HL-60/S4 treated with phorbol 12-myristate 13-acetate at 8.2 ng/mL for 4 days and 3 days (cell line): ENCODE results near the gene DDIT4L.
"Not testable (repeated sequence)": the region's sequence is repeated elsewhere in the genome, so short reads cannot be mapped to it uniquely, and the experiment has no call there.

Experiments
- in situ Hi-C: fragments of 300-500 bp; cut with MboI; formaldehyde crosslinking; loops from 2 replicates; pipeline ENCODE4 v1.15.0; 2022; ENCODE audit warnings: low sequenced_read_pairs

Gene DDIT4L

GRCh38 chr4:100189820-100190642 lies at the start of gene DDIT4L:
Gene DDIT4L, minus strand, starts transcription at chr4:100190468. Its CDS starts 485 bp downstream, at chr4:100189983.
- in situ Hi-C loops: no loop called here

GRCh38 chr4:100240008-100240407 lies 49.7 kb upstream of the DDIT4L start:
- in situ Hi-C loops: no loop called here

GRCh38 chr4:100224721-100225120 lies 34.5 kb upstream of the DDIT4L start:
- in situ Hi-C loops: no loop called here

GRCh38 chr4:100224160-100224559 lies 33.9 kb upstream of the DDIT4L start:
- in situ Hi-C loops: no loop called here

- in situ Hi-C loops: no loop called here
These were observed 18.7 kb upstream of the DDIT4L start for GRCh38 chr4:100208964-100209363.

- in situ Hi-C loops: no loop called here
These were observed 18.2 kb upstream of the DDIT4L start for GRCh38 chr4:100208459-100208858.

- in situ Hi-C loops: no loop called here
These were observed 16.6 kb upstream of the DDIT4L start for GRCh38 chr4:100206850-100207249.

- in situ Hi-C loops: no loop called here
These were observed 7.8 kb upstream of the DDIT4L start for GRCh38 chr4:100198061-100198460.

GRCh38 chr4:100196388-100197071 lies 6.3 kb upstream of the DDIT4L start:
- in situ Hi-C loops: not testable (repeated sequence)

GRCh38 chr4:100190643-100191600 lies 654 bp upstream of the DDIT4L start:
- in situ Hi-C loops: no loop called here

GRCh38 chr4:100188829-100189228 lies 1.4 kb downstream of the DDIT4L start:
- in situ Hi-C loops: no loop called here

GRCh38 chr4:100187781-100188180 lies 2.5 kb downstream of the DDIT4L start:
- in situ Hi-C loops: no loop called here

GRCh38 chr4:100184787-100185186 lies 5.5 kb downstream of the DDIT4L start:
- in situ Hi-C loops: no loop called here

- in situ Hi-C loops: no loop called here
These were observed 12.4 kb downstream of the DDIT4L start for GRCh38 chr4:100177855-100178254.

GRCh38 chr4:100177126-100177525 lies 13.1 kb downstream of the DDIT4L start:
- in situ Hi-C loops: no loop called here

- in situ Hi-C loops: no loop called here
These were observed 14.4 kb downstream of the DDIT4L start for GRCh38 chr4:100175858-100176257.

GRCh38 chr4:100174985-100175383 lies 15.3 kb downstream of the DDIT4L start:
- in situ Hi-C loops: no loop called here

GRCh38 chr4:100170986-100171385 lies 19.3 kb downstream of the DDIT4L start:
- in situ Hi-C loops: no loop called here

GRCh38 chr4:100169491-100170485 lies 20.5 kb downstream of the DDIT4L start:
- in situ Hi-C loops: no loop called here

GRCh38 chr4:100168521-100168920 lies 21.7 kb downstream of the DDIT4L start:
- in situ Hi-C loops: no loop called here
